Measurements from ENCODE around the gene AKAP7.

Gene AKAP7

DNA sequence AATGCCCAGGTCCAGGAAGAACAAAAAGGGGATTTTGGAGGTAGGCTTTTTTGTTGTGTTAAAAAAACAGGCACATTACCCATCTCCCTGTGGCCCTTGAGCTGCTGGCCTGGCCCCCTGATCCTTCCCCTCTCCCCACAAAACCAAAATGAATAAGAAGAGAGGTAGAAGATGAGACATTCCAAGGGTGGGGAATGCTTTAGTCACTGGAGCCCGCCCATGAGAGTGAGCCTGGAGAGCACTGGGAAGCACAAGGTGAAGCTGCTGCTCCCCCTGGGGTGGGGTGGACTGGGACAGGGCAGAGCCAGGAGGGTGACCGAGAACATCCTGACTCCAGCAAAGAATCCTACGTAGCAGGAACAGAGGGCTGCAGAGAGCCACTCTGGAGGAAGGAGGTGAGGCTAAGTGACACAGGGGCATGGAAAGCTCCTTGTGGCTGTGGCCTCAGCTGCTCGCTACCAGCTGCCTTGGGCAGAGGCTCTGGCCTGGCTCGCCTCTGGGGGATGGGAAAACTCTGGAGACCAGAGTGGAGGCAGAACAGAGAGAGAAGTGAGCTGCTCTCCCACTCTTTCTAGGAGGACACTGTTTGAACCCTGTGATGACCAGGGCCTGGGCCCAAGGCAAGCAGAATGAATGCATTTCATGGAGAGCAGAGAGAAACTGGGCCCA, 48.3 kb downstream of the AKAP7 start:
- H3K4me1 ChIP-seq (ENCODE audit: control insufficient read depth, insufficient read depth, low read length, poor library complexity, severe bottlenecking): peaks cover 5% of the 10 kb centered on the region
- H3K36me3 ChIP-seq (ENCODE audit: control insufficient read depth, insufficient read depth, low read length): no peaks in the 10 kb centered on the region
- DNase-seq: no peak
- H3K27ac ChIP-seq (ENCODE audit: insufficient read depth, low read length, poor library complexity, severe bottlenecking): no peak overlapping the region
- no peak overlapping the region for H3K4me3 ChIP-seq (ENCODE audit: insufficient read depth, low read depth, low read length, poor library complexity, severe bottlenecking)
- H3K9me3 ChIP-seq (ENCODE audit: control insufficient read depth, low read length): no peaks in the 10 kb centered on the region
- no peaks in the 10 kb centered on the region for H3K27me3 ChIP-seq (replicated peaks; ENCODE audit: control insufficient read depth, insufficient read depth, low read length, poor library complexity, severe bottlenecking)

DNA sequence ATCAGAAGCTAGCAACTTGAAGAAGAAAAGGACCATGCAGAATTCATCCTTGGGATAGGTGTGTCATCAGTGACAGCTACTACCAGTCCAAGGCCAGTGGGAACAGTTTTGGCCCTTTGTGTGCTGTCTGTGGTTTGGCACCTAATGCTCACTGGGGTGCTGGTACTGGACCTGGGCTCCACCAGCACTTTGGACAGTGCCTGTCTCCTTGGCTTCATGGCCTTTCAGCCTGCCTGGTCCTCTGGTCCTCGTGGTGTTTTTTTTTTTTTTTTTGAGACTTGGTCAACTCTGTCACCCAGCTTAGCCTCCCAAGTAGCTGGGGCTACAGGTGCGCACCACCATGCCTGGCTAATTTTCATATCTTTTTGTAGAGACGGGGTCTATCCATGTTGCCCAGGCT, 56.3 kb downstream of the AKAP7 start:
- Histone ChIP-seq H3K27ac (ENCODE audit: insufficient read depth, low read length, poor library complexity, severe bottlenecking) (no peak overlapping the region), H3K36me3 (ENCODE audit: control insufficient read depth, insufficient read depth, low read length) (no peaks in the 10 kb centered on the region), H3K27me3 (replicated peaks; ENCODE audit: control insufficient read depth, insufficient read depth, low read length, poor library complexity, severe bottlenecking) (no peaks in the 10 kb centered on the region), H3K4me1 (ENCODE audit: control insufficient read depth, insufficient read depth, low read length, poor library complexity, severe bottlenecking) (no peaks in the 10 kb centered on the region), H3K4me3 (ENCODE audit: insufficient read depth, low read depth, low read length, poor library complexity, severe bottlenecking) (no peak overlapping the region), H3K9me3 (ENCODE audit: control insufficient read depth, low read length) (no peaks in the 10 kb centered on the region)
- no peak for DNase-seq

GRCh38 chr6:131197716-131198115, 62.4 kb downstream of the AKAP7 start:
- no peak for DNase-seq
- no peaks in the 10 kb centered on the region for H3K36me3 ChIP-seq (ENCODE audit: control insufficient read depth, insufficient read depth, low read length)
- H3K27ac ChIP-seq (ENCODE audit: insufficient read depth, low read length, poor library complexity, severe bottlenecking): no peak overlapping the region
- no peaks in the 10 kb centered on the region for H3K9me3 ChIP-seq (ENCODE audit: control insufficient read depth, low read length)
- no peaks in the 10 kb centered on the region for H3K27me3 ChIP-seq (replicated peaks; ENCODE audit: control insufficient read depth, insufficient read depth, low read length, poor library complexity, severe bottlenecking)
- peaks cover 31% of the 10 kb centered on the region for H3K4me1 ChIP-seq (ENCODE audit: control insufficient read depth, insufficient read depth, low read length, poor library complexity, severe bottlenecking)
- H3K4me3 ChIP-seq (ENCODE audit: insufficient read depth, low read depth, low read length, poor library complexity, severe bottlenecking): no peak overlapping the region

GRCh38 chr6:131199568-131200272, 64.5 kb downstream of the AKAP7 start:
- Histone ChIP-seq H3K4me3 (ENCODE audit: insufficient read depth, low read depth, low read length, poor library complexity, severe bottlenecking) (peak overlapping the region; percentile 22), H3K27me3 (replicated peaks; ENCODE audit: control insufficient read depth, insufficient read depth, low read length, poor library complexity, severe bottlenecking) (no peaks in the 10 kb centered on the region), H3K4me1 (ENCODE audit: control insufficient read depth, insufficient read depth, low read length, poor library complexity, severe bottlenecking) (peaks cover 48% of the 10 kb centered on the region), H3K36me3 (ENCODE audit: control insufficient read depth, insufficient read depth, low read length) (no peaks in the 10 kb centered on the region), H3K27ac (ENCODE audit: insufficient read depth, low read length, poor library complexity, severe bottlenecking) (peak overlapping the region; percentile 80), H3K9me3 (ENCODE audit: control insufficient read depth, low read length) (no peaks in the 10 kb centered on the region)
- DNase-seq: peak; percentile 57 to 67 (median 66)

DNA sequence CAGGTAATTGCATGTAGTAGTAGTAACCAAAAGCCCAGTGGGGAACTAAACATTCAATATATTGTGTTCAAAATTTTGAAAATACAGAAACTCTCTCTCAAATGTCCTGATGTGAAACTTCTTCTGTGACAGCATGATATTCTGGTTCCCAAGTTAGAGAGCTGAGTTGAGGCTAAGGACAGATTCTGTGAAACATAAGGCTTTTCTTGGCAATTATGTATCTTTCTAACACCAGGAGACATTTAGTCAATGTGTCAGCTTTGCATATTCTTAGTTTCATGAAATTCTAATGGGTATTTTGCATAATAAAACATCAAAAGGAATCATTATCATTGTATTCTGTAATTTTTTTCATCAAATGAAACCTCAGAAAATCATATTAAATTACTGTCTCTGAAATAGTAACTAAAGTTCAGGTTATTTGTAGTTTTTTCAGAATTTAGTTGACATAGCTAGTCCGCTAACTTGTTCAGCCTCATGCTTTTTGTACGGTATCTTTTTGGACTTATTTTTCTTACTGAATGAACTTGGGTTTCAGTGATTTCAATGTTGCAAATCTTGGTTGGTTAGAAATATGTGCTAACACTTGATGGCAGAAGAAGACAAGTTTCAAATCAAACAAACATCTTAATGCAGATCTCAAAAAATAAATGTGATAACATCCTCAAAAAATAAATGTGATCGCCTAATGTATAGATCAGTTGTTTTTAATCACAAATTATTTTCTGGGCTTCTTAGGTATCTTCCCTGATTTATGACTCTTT, 70.4 kb downstream of the AKAP7 start:
- H3K4me1 ChIP-seq (ENCODE audit: control insufficient read depth, insufficient read depth, low read length, poor library complexity, severe bottlenecking): peaks cover 22% of the 10 kb centered on the region
- DNase-seq: no peak
- no peaks in the 10 kb centered on the region for H3K9me3 ChIP-seq (ENCODE audit: control insufficient read depth, low read length)
- H3K36me3 ChIP-seq (ENCODE audit: control insufficient read depth, insufficient read depth, low read length): no peaks in the 10 kb centered on the region
- H3K27ac ChIP-seq (ENCODE audit: insufficient read depth, low read length, poor library complexity, severe bottlenecking): no peak overlapping the region
- H3K27me3 ChIP-seq (replicated peaks; ENCODE audit: control insufficient read depth, insufficient read depth, low read length, poor library complexity, severe bottlenecking): no peaks in the 10 kb centered on the region
- H3K4me3 ChIP-seq (ENCODE audit: insufficient read depth, low read depth, low read length, poor library complexity, severe bottlenecking): no peak overlapping the region

DNA sequence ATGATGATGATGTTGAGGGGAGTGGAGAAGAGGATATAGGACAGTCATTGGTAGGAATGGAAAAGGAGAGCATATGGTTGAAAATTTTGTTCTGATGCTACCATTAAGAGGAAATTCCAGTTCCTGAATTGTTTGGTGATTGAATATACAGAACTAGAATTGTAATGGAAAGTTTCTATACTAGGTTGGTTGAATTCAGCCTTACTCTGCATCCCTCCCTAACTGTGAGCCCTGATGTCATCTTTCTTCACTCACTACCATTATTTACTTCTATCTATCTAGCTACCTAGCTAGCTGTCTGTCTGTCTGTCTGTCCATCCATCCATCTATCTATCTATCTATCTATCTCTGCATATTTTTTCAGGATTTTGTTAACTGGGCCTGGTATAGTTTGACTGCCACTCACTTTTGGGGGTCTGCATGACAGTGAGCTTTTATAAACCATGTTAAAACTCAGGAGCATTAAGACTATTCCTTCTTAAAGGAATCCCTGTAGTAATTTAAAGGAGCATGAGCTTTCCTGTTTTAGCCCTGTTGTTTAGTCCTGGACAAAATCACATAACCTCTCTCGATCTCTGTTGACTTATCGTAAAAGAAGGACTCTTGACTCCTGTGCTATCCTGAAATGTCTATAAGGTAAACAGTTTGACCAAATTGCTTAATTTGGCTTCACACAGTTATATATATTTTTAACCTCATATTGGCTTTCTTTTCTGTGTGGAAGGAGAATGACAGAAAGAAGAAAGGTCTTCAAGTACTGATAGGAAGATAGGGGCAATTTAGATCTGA, 71.4 kb downstream of the AKAP7 start:
- Histone ChIP-seq H3K27ac (ENCODE audit: insufficient read depth, low read length, poor library complexity, severe bottlenecking) (no peak overlapping the region), H3K4me3 (ENCODE audit: insufficient read depth, low read depth, low read length, poor library complexity, severe bottlenecking) (no peak overlapping the region), H3K9me3 (ENCODE audit: control insufficient read depth, low read length) (no peaks in the 10 kb centered on the region), H3K27me3 (replicated peaks; ENCODE audit: control insufficient read depth, insufficient read depth, low read length, poor library complexity, severe bottlenecking) (no peaks in the 10 kb centered on the region), H3K36me3 (ENCODE audit: control insufficient read depth, insufficient read depth, low read length) (no peaks in the 10 kb centered on the region), H3K4me1 (ENCODE audit: control insufficient read depth, insufficient read depth, low read length, poor library complexity, severe bottlenecking) (peaks cover 17% of the 10 kb centered on the region)
- DNase-seq: no peak

DNA sequence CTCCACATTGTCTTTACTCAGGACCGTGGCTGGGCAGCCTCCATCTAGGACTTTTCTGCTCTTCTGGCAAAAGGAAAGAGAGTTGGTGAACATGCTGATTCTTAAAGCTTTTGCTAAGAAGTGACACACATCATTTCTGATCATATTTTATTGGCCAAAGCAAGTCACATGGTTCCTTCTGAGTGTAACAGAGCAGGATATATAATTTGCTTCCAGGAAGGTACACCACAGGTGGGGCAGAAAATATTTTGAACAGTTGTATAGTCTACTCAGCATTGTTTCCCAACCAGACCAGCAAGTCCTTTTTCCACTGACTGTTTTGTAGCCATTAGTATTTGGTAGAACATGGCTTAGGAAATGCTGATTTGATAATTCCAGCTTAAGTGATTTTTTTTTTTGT, 73.5 kb downstream of the AKAP7 start:
- Histone ChIP-seq H3K9me3 (ENCODE audit: control insufficient read depth, low read length) (no peaks in the 10 kb centered on the region), H3K27me3 (replicated peaks; ENCODE audit: control insufficient read depth, insufficient read depth, low read length, poor library complexity, severe bottlenecking) (no peaks in the 10 kb centered on the region), H3K4me3 (ENCODE audit: insufficient read depth, low read depth, low read length, poor library complexity, severe bottlenecking) (no peak overlapping the region), H3K4me1 (ENCODE audit: control insufficient read depth, insufficient read depth, low read length, poor library complexity, severe bottlenecking) (peaks cover 14% of the 10 kb centered on the region), H3K27ac (ENCODE audit: insufficient read depth, low read length, poor library complexity, severe bottlenecking) (no peak overlapping the region), H3K36me3 (ENCODE audit: control insufficient read depth, insufficient read depth, low read length) (no peaks in the 10 kb centered on the region)
- DNase-seq: no peak

- no peak overlapping the region for H3K4me3 ChIP-seq (ENCODE audit: insufficient read depth, low read depth, low read length, poor library complexity, severe bottlenecking)
- H3K4me1 ChIP-seq (ENCODE audit: control insufficient read depth, insufficient read depth, low read length, poor library complexity, severe bottlenecking): peaks cover 9% of the 10 kb centered on the region
- no peaks in the 10 kb centered on the region for H3K9me3 ChIP-seq (ENCODE audit: control insufficient read depth, low read length)
- H3K27ac ChIP-seq (ENCODE audit: insufficient read depth, low read length, poor library complexity, severe bottlenecking): no peak overlapping the region
- H3K27me3 ChIP-seq (replicated peaks; ENCODE audit: control insufficient read depth, insufficient read depth, low read length, poor library complexity, severe bottlenecking): no peaks in the 10 kb centered on the region
- no peaks in the 10 kb centered on the region for H3K36me3 ChIP-seq (ENCODE audit: control insufficient read depth, insufficient read depth, low read length)
- no peak for DNase-seq
These were observed 75.2 kb downstream of the AKAP7 start for GRCh38 chr6:131210469-131210868.

GRCh38 chr6:131212024-131212423, 76.8 kb downstream of the AKAP7 start:
- Histone ChIP-seq H3K36me3 (ENCODE audit: control insufficient read depth, insufficient read depth, low read length) (no peaks in the 10 kb centered on the region), H3K9me3 (ENCODE audit: control insufficient read depth, low read length) (no peaks in the 10 kb centered on the region), H3K27ac (ENCODE audit: insufficient read depth, low read length, poor library complexity, severe bottlenecking) (no peak overlapping the region), H3K4me3 (ENCODE audit: insufficient read depth, low read depth, low read length, poor library complexity, severe bottlenecking) (no peak overlapping the region), H3K27me3 (replicated peaks; ENCODE audit: control insufficient read depth, insufficient read depth, low read length, poor library complexity, severe bottlenecking) (no peaks in the 10 kb centered on the region), H3K4me1 (ENCODE audit: control insufficient read depth, insufficient read depth, low read length, poor library complexity, severe bottlenecking) (peaks cover 9% of the 10 kb centered on the region)
- DNase-seq: no peak

Data from effector memory CD4-positive, alpha-beta T cell (primary cell).